HEK293T (cell line): ENCODE data around the gene FRG2B.
"Not testable (repeated sequence)": the region's sequence is repeated elsewhere in the genome, so short reads cannot be mapped to it uniquely, and the experiment has no call there.

ENCODE experiments used
- ARNT ChIP-seq: fragments of 450-650 bp; IDR thresholded peaks from 2 replicates; pipeline ENCODE4 v1.6.1; 2017; ENCODE audit warnings: mild to moderate bottlenecking
- BHLHE40 ChIP-seq: fragments of 450-650 bp; IDR thresholded peaks from 2 replicates; pipeline ENCODE4 v1.6.1; 2016; ENCODE audit warnings: mild to moderate bottlenecking, moderate library complexity, borderline replicate concordance
- CTBP1 ChIP-seq: fragments of 450-650 bp; IDR thresholded peaks from 2 replicates; pipeline ENCODE4 v1.6.1; 2016; ENCODE audit warnings: borderline replicate concordance
- ELF4 ChIP-seq: fragments of 450-650 bp; IDR thresholded peaks from 2 replicates; pipeline ENCODE4 v1.6.1; 2017; ENCODE audit warnings: antibody characterized with exemption
- FOXA1 ChIP-seq: fragments of 450-650 bp; IDR thresholded peaks from 2 replicates; pipeline ENCODE4 v1.6.1; 2016; ENCODE audit warnings: mild to moderate bottlenecking
- FOXK2 ChIP-seq: fragments of 450-650 bp; IDR thresholded peaks from 2 replicates; pipeline ENCODE4 v1.6.1; 2016; ENCODE audit warnings: mild to moderate bottlenecking
- HDGF ChIP-seq: fragments of 450-650 bp; IDR thresholded peaks from 2 replicates; pipeline ENCODE4 v1.6.1; 2017; ENCODE audit warnings: antibody characterized with exemption, borderline replicate concordance
- LEF1 ChIP-seq: fragments of 450-650 bp; IDR thresholded peaks from 2 replicates; pipeline ENCODE4 v1.6.1; 2017; ENCODE audit warnings: mild to moderate bottlenecking, borderline replicate concordance
- NFRKB ChIP-seq: fragments of 450-650 bp; IDR thresholded peaks from 2 replicates; pipeline ENCODE4 v1.6.1; 2016; ENCODE audit warnings: mild to moderate bottlenecking, moderate library complexity
- SP1 ChIP-seq: fragments of 450-650 bp; IDR thresholded peaks from 2 replicates; pipeline ENCODE4 v1.6.1; 2017
- SUZ12 ChIP-seq: fragments of 450-650 bp; IDR thresholded peaks from 2 replicates; pipeline ENCODE4 v1.6.1; 2016; ENCODE audit warnings: mild to moderate bottlenecking
- TARDBP ChIP-seq: fragments of 450-650 bp; IDR thresholded peaks from 2 replicates; pipeline ENCODE4 v1.6.1; 2016
- ZNF384 ChIP-seq: fragments of 450-650 bp; IDR thresholded peaks from 2 replicates; pipeline ENCODE4 v1.6.1; 2016

- TF ChIP-seq CTBP1, BHLHE40, SP1, ARNT, FOXA1, TARDBP, SUZ12, FOXK2, ELF4, LEF1, ZNF384, NFRKB, HDGF: not testable (repeated sequence)
Observed at GRCh38 chr10:133577037-133577436, 49.6 kb downstream of the FRG2B start.
